HEK293 (cell line): ENCODE data around the gene LRRC49.

Source experiments
- CTCF ChIA-PET: fragments of 350-600 bp; formaldehyde crosslinking; extraction: SDS; loops from one replicate; lab custom pipeline; 2021; ENCODE audit warnings: antibody characterized with exemption; lab: Yijun Ruan, JAX
- POLR2A ChIA-PET: fragments of 300-600 bp; formaldehyde crosslinking; extraction: SDS; loops from one replicate; lab custom pipeline; 2020; ENCODE audit warnings: antibody characterized with exemption, inconsistent platforms; lab: Yijun Ruan, JAX
- H3K27ac ChIP-seq: fragments of 200-500 bp; sonication (Bioruptor generic); 2 replicates; pipeline ENCODE4 v1.5.1; 2014; ENCODE audit warnings: low read depth, low read length, control low read depth, inconsistent platforms; ENCODE audit errors: extremely low read depth
- H3K36me3 ChIP-seq, 2 experiments: fragments of 200-500 bp in 1 of 2; sonication (Bioruptor generic) in 1 of 2; 1 replicate in 1 of 2; 2 replicates in 1 of 2; pipeline ENCODE4 v1.5.1; 2014 to 2017; ENCODE audit warnings: inconsistent platforms in 2 of 2, low read length in 2 of 2; ENCODE audit not compliant: control insufficient read depth in 2 of 2, insufficient read depth in 1 of 2
- H3K4me1 ChIP-seq: fragments of 200-500 bp; sonication (Bioruptor generic); 2 replicates; pipeline ENCODE4 v1.5.1; 2014; ENCODE audit warnings: mild to moderate bottlenecking, low read length, inconsistent platforms; ENCODE audit not compliant: control insufficient read depth, insufficient read depth
- H3K4me3 ChIP-seq: 2 replicates; pipeline ENCODE4 v1.5.1; 2011; ENCODE audit warnings: low read depth, mild to moderate bottlenecking, control low read depth, low read length, moderate library complexity
- H3K9me3 ChIP-seq: fragments of 200-500 bp; sonication (Bioruptor generic); 2 replicates; pipeline ENCODE4 v1.5.1; 2014; ENCODE audit warnings: low read depth, low read length, inconsistent platforms; ENCODE audit not compliant: control insufficient read depth, insufficient read depth
- GLI4 ChIP-seq: fragments of 450-650 bp; formaldehyde crosslinking; IDR thresholded peaks from 2 replicates; pipeline ENCODE4 v1.5.1; 2016; ENCODE audit warnings: missing biosample characterization, missing genetic modification characterization
- GLIS1 ChIP-seq: fragments of 450-650 bp; formaldehyde crosslinking; IDR thresholded peaks from 2 replicates; pipeline ENCODE4 v1.5.1; 2016; ENCODE audit warnings: missing biosample characterization, missing genetic modification characterization
- KLF1 ChIP-seq: fragments of 450-650 bp; formaldehyde crosslinking; IDR thresholded peaks from 2 replicates; pipeline ENCODE4 v1.5.1; 2016; ENCODE audit warnings: missing biosample characterization, missing genetic modification characterization
- SP2 ChIP-seq: fragments of 450-650 bp; formaldehyde crosslinking; IDR thresholded peaks from 2 replicates; pipeline ENCODE4 v1.5.1; 2016; ENCODE audit warnings: missing biosample characterization, missing genetic modification characterization
- SP3 ChIP-seq: fragments of 450-650 bp; formaldehyde crosslinking; IDR thresholded peaks from 2 replicates; pipeline ENCODE4 v1.5.1; 2016; ENCODE audit warnings: missing biosample characterization, missing genetic modification characterization
- ZBTB17 ChIP-seq: fragments of 450-650 bp; formaldehyde crosslinking; IDR thresholded peaks from 2 replicates; pipeline ENCODE4 v1.5.1; 2016; ENCODE audit warnings: missing biosample characterization, missing genetic modification characterization
- ZBTB20 ChIP-seq: fragments of 450-650 bp; formaldehyde crosslinking; IDR thresholded peaks from 2 replicates; pipeline ENCODE4 v1.5.1; 2016; ENCODE audit warnings: missing biosample characterization, missing genetic modification characterization
- ZIC2 ChIP-seq: fragments of 450-650 bp; formaldehyde crosslinking; IDR thresholded peaks from 2 replicates; pipeline ENCODE4 v1.5.1; 2016; ENCODE audit warnings: missing biosample characterization, missing genetic modification characterization
- ZNF10 ChIP-seq: fragments of 450-650 bp; formaldehyde crosslinking; IDR thresholded peaks from 2 replicates; pipeline ENCODE4 v1.5.1; 2017; ENCODE audit warnings: missing biosample characterization, missing genetic modification characterization
- ZNF112 ChIP-seq: fragments of 450-650 bp; formaldehyde crosslinking; IDR thresholded peaks from 2 replicates; pipeline ENCODE4 v1.5.0; 2017; ENCODE audit warnings: missing biosample characterization, missing genetic modification characterization
- ZNF169 ChIP-seq: fragments of 450-650 bp; formaldehyde crosslinking; IDR thresholded peaks from 2 replicates; pipeline ENCODE4 v1.5.1; 2016; ENCODE audit warnings: missing biosample characterization, missing genetic modification characterization
- ZNF23 ChIP-seq: fragments of 450-650 bp; formaldehyde crosslinking; IDR thresholded peaks from 2 replicates; pipeline ENCODE4 v1.5.1; 2016; ENCODE audit warnings: missing biosample characterization, missing genetic modification characterization, borderline replicate concordance
- ZNF239 ChIP-seq: fragments of 450-650 bp; formaldehyde crosslinking; IDR thresholded peaks from 2 replicates; pipeline ENCODE4 v1.5.1; 2016; ENCODE audit warnings: missing biosample characterization, missing genetic modification characterization
- ZNF404 ChIP-seq: fragments of 450-650 bp; formaldehyde crosslinking; IDR thresholded peaks from 2 replicates; pipeline ENCODE4 v1.5.1; 2017; ENCODE audit warnings: missing biosample characterization, missing genetic modification characterization
- ZNF426 ChIP-seq: fragments of 450-650 bp; formaldehyde crosslinking; IDR thresholded peaks from 2 replicates; pipeline ENCODE4 v1.5.1; 2017; ENCODE audit warnings: missing biosample characterization, missing genetic modification characterization, mild to moderate bottlenecking, inconsistent platforms, moderate library complexity
- ZNF555 ChIP-seq: fragments of 450-650 bp; formaldehyde crosslinking; conservative IDR thresholded peaks from 2 replicates; pipeline ENCODE4 v1.5.1; 2017; ENCODE audit warnings: missing biosample characterization, mild to moderate bottlenecking, missing genetic modification characterization, inconsistent platforms
- ZNF561 ChIP-seq: fragments of 450-650 bp; IDR thresholded peaks from 2 replicates; pipeline ENCODE4 v1.5.1; 2018; ENCODE audit warnings: missing biosample characterization, missing genetic modification characterization, borderline replicate concordance
- ZNF624 ChIP-seq: fragments of 450-650 bp; formaldehyde crosslinking; IDR thresholded peaks from 2 replicates; pipeline ENCODE4 v1.5.1; 2017; ENCODE audit warnings: missing biosample characterization, missing genetic modification characterization
- ZNF747 ChIP-seq: fragments of 450-650 bp; formaldehyde crosslinking; IDR thresholded peaks from 2 replicates; pipeline ENCODE4 v1.5.1; 2016; ENCODE audit warnings: missing biosample characterization, missing genetic modification characterization
- TF ChIP-seq, protein P1 (sequence below): fragments of 450-650 bp; formaldehyde crosslinking; IDR thresholded peaks from 2 replicates; pipeline ENCODE4 v1.5.1; 2016; ENCODE audit warnings: missing biosample characterization, missing genetic modification characterization
- TF ChIP-seq, protein P2 (sequence below): fragments of 450-650 bp; formaldehyde crosslinking; IDR thresholded peaks from 2 replicates; pipeline ENCODE4 v1.5.1; 2016; ENCODE audit warnings: missing biosample characterization, missing genetic modification characterization, low read depth
- TF ChIP-seq, protein P3 (sequence below): fragments of 450-650 bp; formaldehyde crosslinking; IDR thresholded peaks from 2 replicates; pipeline ENCODE4 v1.5.1; 2016; ENCODE audit warnings: missing biosample characterization, missing genetic modification characterization
- TF ChIP-seq, protein P4 (sequence below): fragments of 450-650 bp; IDR thresholded peaks from 2 replicates; pipeline ENCODE4 v1.5.1; 2018; ENCODE audit warnings: missing biosample characterization, missing genetic modification characterization
- TF ChIP-seq, protein P5 (sequence below): fragments of 450-650 bp; formaldehyde crosslinking; IDR thresholded peaks from 2 replicates; pipeline ENCODE4 v1.5.0; 2017; ENCODE audit warnings: missing biosample characterization, missing genetic modification characterization, borderline replicate concordance

LRRC49 gene

DNA sequence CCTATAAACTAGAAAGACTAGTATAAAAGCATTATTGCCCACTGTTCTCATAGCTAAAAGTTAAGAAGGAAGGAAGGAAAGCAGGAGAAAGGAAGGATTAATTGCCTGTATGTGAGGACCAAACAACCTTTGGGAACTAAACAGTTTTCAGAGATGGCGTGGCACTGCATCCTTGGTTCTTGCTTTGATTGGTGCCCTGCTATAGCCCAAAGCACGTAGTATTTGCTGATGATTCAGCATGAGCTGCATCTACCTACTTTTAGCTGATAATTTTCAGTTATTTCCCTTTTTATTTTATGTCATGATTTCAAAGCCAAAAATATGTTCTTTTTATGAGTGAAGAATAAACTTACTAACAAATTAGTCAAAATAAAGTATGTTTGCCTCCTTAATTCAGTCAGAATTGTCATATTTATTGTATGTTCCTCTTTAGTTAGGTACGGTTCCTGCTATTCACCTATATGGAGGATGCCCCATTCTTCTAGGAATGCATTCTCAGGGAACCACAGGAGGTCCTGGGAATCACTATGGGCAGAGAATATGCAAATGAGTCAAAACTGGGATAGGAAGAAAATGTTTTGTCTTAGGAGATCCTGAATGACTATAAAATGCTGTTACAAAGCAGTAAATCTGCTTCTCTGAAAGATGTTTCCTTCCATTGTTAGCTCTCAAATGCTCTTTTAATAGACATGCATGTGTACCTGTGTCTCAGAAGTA lies 157.2 kb downstream of the LRRC49 start:
- Histone ChIP-seq H3K36me3 (peaks cover 0 to 3% of the 10 kb centered on the region in 2 experiments; a peak in 1 of 3 replicates), H3K4me1 (0 out of 2 replicates have a peak, but pooled peaks cover 6% of the 10 kb centered on the region), H3K9me3 (no peaks in the 10 kb centered on the region), H3K27ac (no peak overlapping the region)
- CTCF ChIA-PET = no interaction called here
- POLR2A ChIA-PET = no interaction called here
- TF ChIP-seq SP3 (tag by site-specific recombination) (no peak), ZNF10 (no peak), ZNF561 (tag by site-specific recombination) (no peak), ZNF555 (tag by site-specific recombination) (no peak), ZNF624 (tag by site-specific recombination) (no peak), KLF1 (tag by site-specific recombination) (no peak)
- TF ChIP-seq, protein P1, sequence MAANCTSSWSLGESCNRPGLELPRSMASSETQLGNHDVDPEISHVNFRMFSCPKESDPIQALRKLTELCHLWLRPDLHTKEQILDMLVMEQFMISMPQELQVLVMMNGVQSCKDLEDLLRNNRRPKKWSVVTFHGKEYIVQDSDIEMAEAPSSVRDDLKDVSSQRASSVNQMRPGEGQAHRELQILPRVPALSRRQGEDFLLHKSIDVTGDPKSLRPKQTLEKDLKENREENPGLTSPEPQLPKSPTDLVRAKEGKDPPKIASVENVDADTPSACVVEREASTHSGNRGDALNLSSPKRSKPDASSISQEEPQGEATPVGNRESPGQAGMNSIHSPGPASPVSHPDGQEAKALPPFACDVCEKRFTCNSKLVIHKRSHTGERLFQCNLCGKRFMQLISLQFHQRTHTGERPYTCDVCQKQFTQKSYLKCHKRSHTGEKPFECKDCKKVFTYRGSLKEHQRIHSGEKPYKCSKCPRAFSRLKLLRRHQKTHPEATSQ = no peak
- TF ChIP-seq, protein P2, sequence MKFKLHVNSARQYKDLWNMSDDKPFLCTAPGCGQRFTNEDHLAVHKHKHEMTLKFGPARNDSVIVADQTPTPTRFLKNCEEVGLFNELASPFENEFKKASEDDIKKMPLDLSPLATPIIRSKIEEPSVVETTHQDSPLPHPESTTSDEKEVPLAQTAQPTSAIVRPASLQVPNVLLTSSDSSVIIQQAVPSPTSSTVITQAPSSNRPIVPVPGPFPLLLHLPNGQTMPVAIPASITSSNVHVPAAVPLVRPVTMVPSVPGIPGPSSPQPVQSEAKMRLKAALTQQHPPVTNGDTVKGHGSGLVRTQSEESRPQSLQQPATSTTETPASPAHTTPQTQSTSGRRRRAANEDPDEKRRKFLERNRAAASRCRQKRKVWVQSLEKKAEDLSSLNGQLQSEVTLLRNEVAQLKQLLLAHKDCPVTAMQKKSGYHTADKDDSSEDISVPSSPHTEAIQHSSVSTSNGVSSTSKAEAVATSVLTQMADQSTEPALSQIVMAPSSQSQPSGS = no peak
- TF ChIP-seq, all 188 proteins: peak for 0
- no peak overlapping the region for H3K4me3 ChIP-seq

DNA sequence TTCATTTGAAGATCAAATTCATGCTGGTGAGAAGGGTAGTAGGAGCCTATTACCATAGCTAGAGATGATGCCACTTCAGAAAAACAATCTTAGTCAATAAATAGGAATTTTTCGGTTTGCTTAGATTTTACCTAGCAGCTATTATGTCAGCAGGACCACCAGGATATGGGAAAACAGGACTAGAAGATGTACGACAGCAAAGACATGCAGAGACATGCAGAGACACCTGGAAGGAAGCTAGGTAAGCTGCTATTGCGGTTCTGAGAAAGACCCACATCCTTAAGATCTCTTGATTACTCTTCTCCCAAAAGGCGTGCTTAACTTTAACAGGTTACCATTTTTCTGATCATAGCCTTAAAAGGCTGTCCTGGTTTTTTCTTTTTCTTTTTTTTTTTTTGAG lies 157.8 kb downstream of the LRRC49 start:
- TF ChIP-seq ZBTB20 (tag by site-specific recombination) = no peak
- no peak for TF ChIP-seq ZNF404 (tag by site-specific recombination)
- no peak for TF ChIP-seq ZNF112
- no peak for TF ChIP-seq ZNF747 (tag by site-specific recombination)
- TF ChIP-seq, all 188 proteins: peak for 0
- CTCF ChIA-PET = no interaction called here
- POLR2A ChIA-PET = interaction anchor here (0.5 kb wide), 1 partner anchor 328 kb away, joined by 3 read pairs; no protein-coding TSS in a partner anchor

DNA sequence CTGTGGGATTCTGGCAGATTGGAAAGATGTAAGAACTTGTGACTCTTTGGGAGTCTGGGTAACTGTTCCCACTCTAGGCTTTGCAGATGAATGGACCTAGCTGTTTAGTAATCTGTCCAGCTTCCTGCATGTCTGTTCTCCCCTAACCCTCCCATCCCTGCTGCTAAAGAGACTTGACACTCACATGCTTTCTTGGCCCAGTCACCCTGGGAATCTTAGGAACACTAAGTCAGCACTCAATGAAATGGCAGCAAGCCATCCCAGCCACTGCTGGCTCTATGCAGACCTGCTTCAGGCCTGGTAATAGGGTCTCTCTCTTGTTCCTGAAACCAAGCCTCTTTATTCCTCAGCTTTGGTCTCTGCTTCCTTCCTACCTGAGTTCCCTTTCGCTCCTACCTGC lies 158.9 kb downstream of the LRRC49 start:
- no peaks in the 10 kb centered on the region for H3K9me3 ChIP-seq
- 0 out of 2 replicates have a peak, but pooled peaks cover 6% of the 10 kb centered on the region for H3K4me1 ChIP-seq
- peaks cover 0 to 3% of the 10 kb centered on the region in 2 experiments; a peak in 1 of 3 replicates for H3K36me3 ChIP-seq
- no peak overlapping the region for H3K4me3 ChIP-seq
- POLR2A ChIA-PET = no interaction called here
- CTCF ChIA-PET = no interaction called here
- H3K27ac ChIP-seq = no peak overlapping the region
- TF ChIP-seq ZNF426 (tag by site-specific recombination) (no peak), ZBTB17 (no peak), ZNF169 (tag by site-specific recombination) (no peak), ZNF239 (tag by site-specific recombination) (no peak), ZIC2 (tag by site-specific recombination) (no peak), ZNF23 (tag by site-specific recombination) (no peak), GLIS1 (tag by site-specific recombination) (no peak), SP2 (tag by site-specific recombination) (no peak), GLI4 (tag by site-specific recombination) (no peak)
- TF ChIP-seq, protein P3, sequence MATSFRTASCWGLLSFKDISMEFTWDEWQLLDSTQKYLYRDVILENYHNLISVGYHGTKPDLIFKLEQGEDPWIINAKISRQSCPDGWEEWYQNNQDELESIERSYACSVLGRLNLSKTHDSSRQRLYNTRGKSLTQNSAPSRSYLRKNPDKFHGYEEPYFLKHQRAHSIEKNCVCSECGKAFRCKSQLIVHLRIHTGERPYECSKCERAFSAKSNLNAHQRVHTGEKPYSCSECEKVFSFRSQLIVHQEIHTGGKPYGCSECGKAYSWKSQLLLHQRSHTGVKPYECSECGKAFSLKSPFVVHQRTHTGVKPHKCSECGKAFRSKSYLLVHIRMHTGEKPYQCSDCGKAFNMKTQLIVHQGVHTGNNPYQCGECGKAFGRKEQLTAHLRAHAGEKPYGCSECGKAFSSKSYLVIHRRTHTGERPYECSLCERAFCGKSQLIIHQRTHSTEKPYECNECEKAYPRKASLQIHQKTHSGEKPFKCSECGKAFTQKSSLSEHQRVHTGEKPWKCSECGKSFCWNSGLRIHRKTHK (tag by site-specific recombination) = no peak
- TF ChIP-seq, protein P4, sequence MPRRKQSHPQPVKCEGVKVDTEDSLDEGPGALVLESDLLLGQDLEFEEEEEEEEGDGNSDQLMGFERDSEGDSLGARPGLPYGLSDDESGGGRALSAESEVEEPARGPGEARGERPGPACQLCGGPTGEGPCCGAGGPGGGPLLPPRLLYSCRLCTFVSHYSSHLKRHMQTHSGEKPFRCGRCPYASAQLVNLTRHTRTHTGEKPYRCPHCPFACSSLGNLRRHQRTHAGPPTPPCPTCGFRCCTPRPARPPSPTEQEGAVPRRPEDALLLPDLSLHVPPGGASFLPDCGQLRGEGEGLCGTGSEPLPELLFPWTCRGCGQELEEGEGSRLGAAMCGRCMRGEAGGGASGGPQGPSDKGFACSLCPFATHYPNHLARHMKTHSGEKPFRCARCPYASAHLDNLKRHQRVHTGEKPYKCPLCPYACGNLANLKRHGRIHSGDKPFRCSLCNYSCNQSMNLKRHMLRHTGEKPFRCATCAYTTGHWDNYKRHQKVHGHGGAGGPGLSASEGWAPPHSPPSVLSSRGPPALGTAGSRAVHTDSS (tag by site-specific recombination) = no peak
- TF ChIP-seq, protein P5, sequence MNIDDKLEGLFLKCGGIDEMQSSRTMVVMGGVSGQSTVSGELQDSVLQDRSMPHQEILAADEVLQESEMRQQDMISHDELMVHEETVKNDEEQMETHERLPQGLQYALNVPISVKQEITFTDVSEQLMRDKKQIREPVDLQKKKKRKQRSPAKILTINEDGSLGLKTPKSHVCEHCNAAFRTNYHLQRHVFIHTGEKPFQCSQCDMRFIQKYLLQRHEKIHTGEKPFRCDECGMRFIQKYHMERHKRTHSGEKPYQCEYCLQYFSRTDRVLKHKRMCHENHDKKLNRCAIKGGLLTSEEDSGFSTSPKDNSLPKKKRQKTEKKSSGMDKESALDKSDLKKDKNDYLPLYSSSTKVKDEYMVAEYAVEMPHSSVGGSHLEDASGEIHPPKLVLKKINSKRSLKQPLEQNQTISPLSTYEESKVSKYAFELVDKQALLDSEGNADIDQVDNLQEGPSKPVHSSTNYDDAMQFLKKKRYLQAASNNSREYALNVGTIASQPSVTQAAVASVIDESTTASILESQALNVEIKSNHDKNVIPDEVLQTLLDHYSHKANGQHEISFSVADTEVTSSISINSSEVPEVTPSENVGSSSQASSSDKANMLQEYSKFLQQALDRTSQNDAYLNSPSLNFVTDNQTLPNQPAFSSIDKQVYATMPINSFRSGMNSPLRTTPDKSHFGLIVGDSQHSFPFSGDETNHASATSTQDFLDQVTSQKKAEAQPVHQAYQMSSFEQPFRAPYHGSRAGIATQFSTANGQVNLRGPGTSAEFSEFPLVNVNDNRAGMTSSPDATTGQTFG (tag by site-specific recombination) = no peak

More for the DNA sequence above, 157.8 kb downstream of the LRRC49 start:
- no peak overlapping the region for H3K4me3 ChIP-seq
- H3K27ac ChIP-seq = no peak overlapping the region
- 0 out of 2 replicates have a peak, but pooled peaks cover 6% of the 10 kb centered on the region for H3K4me1 ChIP-seq
- H3K9me3 ChIP-seq = no peaks in the 10 kb centered on the region
- peaks cover 0 to 3% of the 10 kb centered on the region in 2 experiments; a peak in 1 of 3 replicates for H3K36me3 ChIP-seq
